Stimulated activated CD4-positive, alpha-beta T cell treated with anti-CD3 and anti-CD28 coated beads, Interleukin-1b, Interleukin-23, amount 100 ng/mL, for 4 hours (primary cell): Measurements from ENCODE around the gene ATF7IP.

Experiments used
- DNase-seq, 2 donors: peaks; one replicate each; pipeline ENCODE4 v3.0.0-alpha.2; 2020; ENCODE audit warnings: low read depth in 2 of 2

ATF7IP gene

GRCh38 chr12:14410841-14411569, 45.5 kb downstream of the ATF7IP start:
- DNase-seq = no peak

GRCh38 chr12:14416658-14417057, 51.2 kb downstream of the ATF7IP start:
- DNase-seq = no peak

DNA sequence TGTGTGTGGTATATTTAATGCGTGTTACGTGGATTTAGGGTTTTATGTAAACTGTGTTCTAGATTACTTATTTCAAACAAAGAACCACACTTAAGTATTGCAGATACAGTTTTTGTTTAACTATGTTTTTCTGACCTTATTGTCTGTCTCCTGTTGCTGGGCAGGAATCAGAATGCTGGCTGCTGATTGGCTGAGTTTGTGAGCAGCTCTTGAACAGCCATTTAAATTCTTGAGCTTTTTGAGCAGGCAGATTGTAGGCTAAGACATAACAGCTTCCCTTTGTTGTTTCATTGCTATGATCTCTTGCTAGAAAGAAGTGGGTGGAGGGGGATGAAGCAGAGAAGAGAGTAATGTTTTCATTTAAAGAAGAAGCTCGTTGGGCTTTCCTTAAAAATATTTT, 52.2 kb downstream of the ATF7IP start:
- peak; percentile 21 to 47 for DNase-seq

DNA sequence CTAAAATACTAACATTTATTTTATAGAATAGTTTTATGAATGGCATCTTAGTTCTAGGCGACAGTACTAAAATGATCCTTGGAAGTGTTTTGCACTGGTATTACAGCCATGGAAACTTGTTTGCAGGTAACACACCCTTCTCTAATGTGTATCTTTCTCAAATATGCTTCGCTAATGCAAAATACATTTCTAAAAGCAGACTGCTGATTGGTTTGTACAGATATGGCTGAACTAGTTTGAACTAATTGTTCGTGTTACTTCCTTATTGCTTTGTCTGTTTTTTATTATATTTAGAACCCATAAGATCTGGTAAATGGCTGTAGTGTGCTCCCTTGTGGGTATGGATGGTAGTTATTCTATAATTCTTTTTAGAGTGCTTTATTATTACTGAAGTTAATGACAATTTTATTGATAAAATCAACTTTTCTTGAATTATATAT, 53.0 kb downstream of the ATF7IP start:
- DNase-seq = no peak

DNA sequence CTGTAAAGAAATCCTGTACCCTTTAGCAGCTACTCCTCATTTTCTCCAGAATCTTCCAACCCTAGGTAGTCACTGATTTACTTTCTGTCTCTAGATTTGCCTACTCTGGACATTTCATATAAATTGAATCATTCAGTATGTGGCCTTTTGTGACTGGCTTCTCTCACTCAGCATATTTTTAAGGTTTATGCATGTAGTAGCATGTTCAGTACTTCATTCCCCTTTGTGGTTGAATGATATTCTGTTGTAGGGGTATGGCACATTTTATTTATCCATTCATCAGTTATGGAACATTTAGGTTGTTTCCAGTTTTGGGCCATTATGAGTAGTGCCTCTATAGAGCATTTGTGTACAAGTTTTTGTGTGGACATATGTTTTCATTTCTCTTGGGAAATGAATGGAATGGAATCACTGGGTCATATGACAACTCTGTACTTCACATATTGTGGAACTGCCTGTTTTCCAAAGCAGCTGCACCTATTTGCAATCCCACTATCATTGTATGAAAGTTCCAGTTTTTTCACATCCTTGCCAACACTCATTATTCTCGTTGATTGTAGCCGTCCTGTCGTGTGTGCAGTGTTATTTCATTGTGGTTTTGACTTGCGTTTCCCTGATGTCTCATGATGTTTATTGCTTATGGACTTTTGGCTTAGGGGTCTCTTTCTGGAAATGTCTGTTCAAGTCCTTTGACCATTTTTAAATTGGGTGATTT, 57.2 kb downstream of the ATF7IP start:
- DNase-seq = no peak

- DNase-seq = no peak
Observed at GRCh38 chr12:14424545-14424944, 59.1 kb downstream of the ATF7IP start.

DNA sequence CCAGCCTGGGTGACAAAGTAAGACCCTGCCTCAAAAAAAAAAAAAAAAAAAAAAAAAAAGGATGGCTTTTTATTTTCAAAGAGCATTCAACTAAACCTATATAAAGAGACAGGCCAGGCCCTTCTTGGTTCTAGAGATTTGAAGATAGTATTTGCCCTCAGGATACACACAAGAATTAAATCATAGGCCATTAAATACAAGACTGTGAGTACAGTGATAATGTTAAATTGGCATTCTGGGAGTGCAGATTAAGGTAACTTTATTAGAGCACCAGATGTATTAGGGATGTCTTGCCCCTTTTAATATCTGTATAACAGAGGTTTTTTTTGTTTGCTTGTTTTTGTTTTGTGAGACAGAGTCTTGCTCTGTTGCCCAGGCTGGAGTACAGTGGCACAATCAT, 61.3 kb downstream of the ATF7IP start:
- DNase-seq = no peak

DNA sequence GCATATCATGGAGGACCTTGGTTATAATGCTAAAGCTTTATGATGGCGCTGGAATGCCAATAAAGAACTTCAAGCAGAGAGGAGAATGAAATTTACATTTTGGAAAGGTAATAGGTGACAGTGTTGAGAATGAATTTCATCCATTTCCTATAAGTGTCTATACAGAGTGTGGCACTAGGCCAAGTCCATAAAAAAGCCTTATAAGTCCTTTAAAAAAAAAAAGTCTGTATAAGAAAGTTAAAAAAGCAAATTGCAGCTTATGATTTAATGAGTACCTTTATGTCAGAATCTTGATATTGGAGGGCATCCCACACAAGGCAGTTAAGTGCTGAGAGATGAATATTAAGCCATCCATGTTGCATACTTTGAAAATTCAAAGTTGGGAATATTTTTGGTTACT, 62.4 kb downstream of the ATF7IP start:
- no peak for DNase-seq

DNA sequence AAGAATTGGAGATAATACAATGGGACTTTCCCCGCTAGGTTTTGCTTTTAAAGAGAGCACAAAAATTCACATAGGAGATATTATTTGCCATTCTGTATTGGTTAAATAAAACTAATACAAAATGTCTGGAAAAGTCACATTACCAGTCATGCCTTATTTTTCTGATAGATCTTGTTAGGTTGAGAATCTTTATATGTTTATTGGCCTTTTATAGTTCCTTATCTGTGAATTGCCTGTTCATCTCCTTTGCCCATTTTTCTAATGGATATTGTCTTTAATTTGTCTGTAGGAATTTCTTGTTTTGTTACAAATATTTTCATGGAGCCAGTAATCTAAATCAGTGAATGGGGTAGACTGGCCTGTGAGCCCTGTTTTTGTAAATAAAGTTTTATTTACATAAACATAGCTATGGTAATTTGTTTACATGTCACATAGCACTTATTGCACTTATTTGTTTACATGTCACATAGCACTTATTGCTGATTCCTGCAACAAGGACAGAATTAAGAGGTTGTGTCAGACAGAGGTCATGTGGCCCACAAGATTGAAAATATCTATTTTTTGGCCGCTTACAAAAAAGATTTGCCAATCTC, 65.0 kb downstream of the ATF7IP start:
- DNase-seq = no peak

DNA sequence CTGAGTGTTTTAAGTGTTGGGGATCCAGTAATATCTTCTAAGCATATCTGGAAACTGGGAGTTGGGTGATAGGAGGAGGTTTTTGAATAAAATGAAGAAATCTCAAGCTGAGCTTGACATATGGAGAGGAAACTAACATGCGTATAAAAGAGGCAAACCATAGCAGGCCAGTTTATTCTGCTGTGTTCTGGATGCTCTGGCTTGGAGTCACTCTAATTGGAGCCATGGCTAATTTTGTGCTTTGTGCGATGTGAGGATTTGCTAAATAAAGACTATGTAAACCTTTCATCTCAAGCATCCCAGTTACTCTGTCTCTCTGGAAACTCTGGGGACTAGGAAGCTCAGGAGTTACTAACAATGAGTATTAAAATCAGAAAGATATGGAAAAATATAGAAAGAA, 66.5 kb downstream of the ATF7IP start:
- no peak for DNase-seq

DNA sequence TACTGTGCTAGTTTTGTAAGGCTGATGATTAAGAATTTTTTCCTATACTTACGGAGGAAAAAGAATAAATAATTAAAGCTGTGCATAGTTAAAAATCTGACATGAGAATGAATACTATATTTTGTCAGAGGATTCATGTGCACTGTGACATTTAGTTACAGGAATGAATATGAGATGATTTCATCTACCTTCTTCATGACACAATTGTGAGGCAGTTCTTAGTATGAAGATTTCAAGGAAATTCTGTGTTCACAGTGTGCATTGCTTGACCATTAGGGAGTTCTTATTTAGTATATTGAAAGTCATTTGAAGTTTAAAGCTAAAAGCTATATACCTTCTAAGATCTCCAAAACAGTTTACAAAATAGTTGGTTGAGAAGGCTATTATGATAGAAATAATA, 70.1 kb downstream of the ATF7IP start:
- DNase-seq = no peak

DNA sequence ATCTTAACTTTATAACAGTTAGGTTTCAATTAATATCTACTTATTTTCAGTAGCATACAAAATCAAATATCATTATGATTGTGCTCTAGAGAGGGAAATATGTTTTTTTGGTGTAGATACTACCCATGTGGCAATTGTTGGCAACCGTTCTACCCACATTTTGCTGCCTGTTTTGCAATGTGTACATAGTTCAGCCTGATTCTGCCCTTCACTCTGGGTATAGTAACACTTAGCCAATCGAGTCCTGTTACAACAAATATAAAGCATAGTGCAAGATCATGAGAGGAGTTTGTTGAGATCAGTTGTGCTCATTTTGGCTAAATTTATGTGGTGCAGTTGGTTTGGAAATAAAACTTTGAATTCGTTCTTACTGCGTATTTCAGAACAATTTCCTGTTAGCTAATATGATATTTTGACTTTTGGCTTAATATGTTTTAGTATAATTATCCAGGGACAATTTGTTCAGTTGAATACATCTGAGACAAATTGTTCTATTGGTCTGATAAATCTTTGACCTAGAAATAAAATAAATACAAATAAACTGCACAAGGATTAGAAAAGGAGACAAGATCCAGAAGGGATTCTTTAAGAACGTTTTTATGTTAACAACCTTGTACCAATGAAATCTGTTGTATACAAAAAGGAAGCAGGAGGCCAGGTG, 76.9 kb downstream of the ATF7IP start:
- DNase-seq = no peak

GRCh38 chr12:14443531-14443930, 78.0 kb downstream of the ATF7IP start:
- DNase-seq = no peak

GRCh38 chr12:14450479-14450878, 85.0 kb downstream of the ATF7IP start:
- no peak for DNase-seq

DNA sequence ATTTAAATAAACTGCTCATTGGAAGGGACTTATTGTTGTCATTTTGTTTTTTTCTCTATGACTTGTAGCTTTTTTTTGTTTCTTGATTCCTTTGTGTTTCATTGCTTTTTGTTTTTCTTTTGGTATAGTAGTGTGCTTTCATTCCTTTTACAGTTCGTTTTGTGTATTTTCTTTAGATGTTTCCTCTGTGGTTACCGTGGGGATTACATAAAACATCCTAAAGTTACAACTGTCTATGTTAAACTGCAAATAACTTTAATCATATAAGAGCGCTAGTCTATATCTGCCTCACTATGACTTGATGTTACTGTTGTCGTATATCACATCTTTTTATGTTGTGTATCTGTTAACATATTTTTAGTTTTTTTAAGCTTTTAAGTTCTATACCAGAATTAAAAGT, 86.9 kb downstream of the ATF7IP start:
- no peak for DNase-seq

- DNase-seq = no peak
Observed at GRCh38 chr12:14452865-14453264, 87.4 kb downstream of the ATF7IP start.

DNA sequence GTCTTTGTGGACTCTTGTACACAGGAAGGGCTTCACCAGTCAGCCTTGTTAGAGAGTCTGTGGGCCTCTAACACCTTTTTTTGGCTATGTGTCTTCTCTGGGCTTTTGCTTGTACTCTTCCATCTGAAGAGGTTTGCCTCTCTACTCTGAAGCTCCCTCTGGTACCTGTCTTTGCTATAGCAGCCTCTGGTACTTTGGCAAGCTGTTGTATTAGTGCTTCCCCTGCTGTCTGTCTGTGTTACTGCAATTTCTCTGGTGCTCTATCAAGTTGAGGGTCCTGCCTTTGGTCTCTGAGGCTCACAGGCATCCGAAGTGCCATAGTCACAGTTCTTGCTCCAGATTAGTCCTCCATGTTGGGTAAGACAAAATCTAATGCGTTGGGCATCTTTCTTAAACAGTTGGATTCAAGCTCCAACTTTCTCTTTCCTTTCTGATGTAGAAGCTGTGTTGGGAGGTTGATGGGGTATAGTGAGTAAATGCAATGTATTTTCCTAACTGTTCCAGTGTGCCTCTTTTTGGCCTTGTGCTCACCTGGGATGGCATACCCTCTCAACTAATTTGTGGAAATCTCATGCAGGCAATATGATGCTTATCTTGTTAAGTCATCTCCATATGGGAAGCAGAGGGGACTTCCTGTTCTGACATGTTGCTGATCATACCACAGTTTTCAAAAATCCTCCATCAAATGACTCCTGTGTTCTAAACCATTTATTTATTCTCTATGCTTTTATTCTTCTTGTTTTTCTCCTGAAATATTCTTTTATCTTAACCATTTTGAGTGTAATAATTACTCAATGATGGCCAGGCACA, 88.8 kb downstream of the ATF7IP start:
- DNase-seq = no peak

DNA sequence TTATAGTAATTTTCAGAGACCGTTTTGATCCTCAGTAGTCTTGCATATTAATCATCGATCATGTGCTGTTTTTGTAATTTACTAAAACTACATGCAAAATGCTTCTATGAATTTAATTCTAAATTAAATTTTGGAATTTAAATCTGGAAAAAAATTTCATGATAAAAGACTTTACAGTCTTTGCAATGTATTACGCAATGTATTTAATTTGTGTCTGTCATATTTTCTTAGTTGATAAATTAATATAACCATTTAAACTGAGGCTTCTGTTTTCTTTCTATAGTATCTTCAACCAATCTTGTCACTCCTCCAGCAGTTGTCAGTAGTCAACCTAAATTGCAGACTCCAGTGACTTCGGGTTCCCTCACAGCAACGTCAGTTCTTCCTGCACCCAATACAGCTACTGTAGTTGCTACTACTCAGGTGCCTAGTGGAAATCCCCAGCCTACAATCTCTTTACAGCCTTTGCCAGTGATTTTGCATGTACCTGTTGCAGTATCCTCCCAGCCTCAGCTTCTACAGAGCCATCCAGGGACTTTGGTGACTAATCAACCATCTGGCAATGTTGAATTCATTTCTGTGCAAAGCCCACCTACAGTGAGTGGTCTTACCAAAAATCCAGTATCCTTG, 94.8 kb downstream of the ATF7IP start:
- no peak for DNase-seq

- DNase-seq = no peak
Observed at GRCh38 chr12:14471497-14471896, 106.0 kb downstream of the ATF7IP start.

DNA sequence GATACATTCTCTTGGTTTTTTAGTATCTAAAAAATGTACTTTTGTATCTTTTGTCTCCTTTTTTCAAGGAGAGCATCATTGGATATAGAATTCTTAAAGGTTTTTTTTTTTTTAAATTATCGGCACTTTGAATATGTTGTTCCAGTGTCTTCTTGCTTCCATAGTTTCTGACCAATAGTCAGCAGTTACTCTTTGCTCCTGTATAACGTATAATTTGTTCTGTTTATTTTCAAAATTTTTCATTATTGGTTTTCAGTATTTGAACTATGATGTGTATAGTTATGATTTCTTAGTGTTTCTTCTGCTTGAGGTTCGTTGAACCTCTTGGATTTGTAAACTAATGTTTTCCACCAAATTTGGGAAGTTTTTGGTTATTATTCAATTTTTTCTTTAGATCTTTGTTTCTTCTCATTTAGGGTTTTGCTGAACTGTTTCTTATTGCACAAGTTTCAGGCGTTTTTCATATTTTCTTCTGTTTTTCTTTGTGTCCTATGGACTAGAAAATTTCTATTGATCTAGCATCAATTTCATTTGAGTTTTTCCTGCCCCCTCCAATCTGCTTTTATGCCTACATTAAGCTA, 108.3 kb downstream of the ATF7IP start:
- no peak for DNase-seq

DNA sequence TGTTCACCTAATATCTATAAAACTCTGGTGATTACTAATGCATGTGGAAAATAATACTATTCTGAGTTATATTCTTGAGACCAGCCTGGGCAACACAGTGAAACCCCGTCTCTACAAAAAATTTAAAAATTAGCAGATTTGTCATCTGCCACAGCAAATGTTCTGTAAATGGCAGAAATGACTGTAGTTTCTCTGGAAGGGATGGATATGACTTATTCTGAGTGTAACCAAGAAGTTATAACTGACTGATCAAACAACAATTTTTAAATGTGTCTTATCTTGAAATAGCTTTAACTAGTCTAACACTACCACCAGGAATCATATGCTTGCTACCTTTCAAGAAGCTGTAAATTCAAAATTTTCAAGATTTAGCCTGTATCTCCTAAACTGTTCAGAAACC, 113.5 kb downstream of the ATF7IP start:
- no peak for DNase-seq
